PC-3 (cell line): Measurements from ENCODE around the gene WDPCP.

Source experiments
- CTCF ChIP-seq: fragments of 300-600 bp; sonication (generic); conservative IDR thresholded peaks from 2 replicates; pipeline ENCODE4 v1.5.1; 2017; ENCODE audit warnings: antibody characterized with exemption, low read depth, mild to moderate bottlenecking, low read length
- EZH2 ChIP-seq: fragments of 300-600 bp; sonication (generic); IDR thresholded peaks from one replicate; pipeline ENCODE4 v1.6.1; 2017; ENCODE audit warnings: antibody characterized with exemption, mild to moderate bottlenecking, low read length; ENCODE audit not compliant: unreplicated experiment

- TF ChIP-seq CTCF (no peak), EZH2 (no peak)
Measured at GRCh38 chr2:63598981-63599380, 10.7 kb upstream of the WDPCP start.
